ENCODE results near the gene C19orf33. TPM values are rescaled to one million over a fixed set of nuclear protein-coding genes. Genes with fewer than 3 reads are reported as not detected.

The C19orf33 gene
- total and polyA plus RNA-seq, 2 of the 8 experiments (the other 6 are each of a cell fraction or from before 2014, with no cell fraction given): 6.0 to 36.0 TPM

DNA sequence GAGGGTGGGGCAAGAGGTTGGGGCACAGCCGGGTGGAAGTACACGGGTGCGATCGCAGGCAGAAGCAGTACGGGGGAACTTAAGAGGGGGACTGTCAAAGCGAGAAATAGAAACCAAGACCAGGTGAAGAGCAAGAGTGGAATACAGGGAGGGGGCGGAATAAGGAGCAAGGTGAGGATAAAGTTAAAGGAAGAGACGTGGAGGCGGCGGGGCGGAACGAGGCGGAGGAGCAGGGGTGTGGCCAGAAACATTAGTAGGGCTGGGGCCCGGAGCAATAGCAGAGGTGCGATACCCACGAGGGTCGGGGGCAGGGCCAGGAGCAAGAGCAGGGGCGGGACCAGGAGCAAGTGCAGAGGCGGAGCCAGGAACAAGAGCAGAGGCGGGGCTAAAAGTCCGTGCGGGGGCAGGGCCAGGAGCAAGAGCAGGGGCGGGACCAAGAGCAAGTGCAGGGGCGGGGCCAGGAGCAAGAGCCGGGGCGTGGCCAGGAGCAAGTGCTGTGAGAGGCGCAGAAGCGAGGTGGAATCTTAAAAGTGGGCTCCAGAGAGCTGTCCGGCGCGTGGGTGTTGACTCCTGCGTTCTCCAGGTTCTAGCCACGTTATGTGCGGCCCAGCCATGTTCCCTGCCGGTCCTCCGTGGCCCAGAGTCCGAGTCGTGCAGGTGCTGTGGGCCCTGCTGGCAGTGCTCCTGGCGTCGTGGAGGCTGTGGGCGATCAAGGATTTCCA is 32.7 kb downstream of the C19orf33 start (continued):
- TF ChIP-seq, protein P1, sequence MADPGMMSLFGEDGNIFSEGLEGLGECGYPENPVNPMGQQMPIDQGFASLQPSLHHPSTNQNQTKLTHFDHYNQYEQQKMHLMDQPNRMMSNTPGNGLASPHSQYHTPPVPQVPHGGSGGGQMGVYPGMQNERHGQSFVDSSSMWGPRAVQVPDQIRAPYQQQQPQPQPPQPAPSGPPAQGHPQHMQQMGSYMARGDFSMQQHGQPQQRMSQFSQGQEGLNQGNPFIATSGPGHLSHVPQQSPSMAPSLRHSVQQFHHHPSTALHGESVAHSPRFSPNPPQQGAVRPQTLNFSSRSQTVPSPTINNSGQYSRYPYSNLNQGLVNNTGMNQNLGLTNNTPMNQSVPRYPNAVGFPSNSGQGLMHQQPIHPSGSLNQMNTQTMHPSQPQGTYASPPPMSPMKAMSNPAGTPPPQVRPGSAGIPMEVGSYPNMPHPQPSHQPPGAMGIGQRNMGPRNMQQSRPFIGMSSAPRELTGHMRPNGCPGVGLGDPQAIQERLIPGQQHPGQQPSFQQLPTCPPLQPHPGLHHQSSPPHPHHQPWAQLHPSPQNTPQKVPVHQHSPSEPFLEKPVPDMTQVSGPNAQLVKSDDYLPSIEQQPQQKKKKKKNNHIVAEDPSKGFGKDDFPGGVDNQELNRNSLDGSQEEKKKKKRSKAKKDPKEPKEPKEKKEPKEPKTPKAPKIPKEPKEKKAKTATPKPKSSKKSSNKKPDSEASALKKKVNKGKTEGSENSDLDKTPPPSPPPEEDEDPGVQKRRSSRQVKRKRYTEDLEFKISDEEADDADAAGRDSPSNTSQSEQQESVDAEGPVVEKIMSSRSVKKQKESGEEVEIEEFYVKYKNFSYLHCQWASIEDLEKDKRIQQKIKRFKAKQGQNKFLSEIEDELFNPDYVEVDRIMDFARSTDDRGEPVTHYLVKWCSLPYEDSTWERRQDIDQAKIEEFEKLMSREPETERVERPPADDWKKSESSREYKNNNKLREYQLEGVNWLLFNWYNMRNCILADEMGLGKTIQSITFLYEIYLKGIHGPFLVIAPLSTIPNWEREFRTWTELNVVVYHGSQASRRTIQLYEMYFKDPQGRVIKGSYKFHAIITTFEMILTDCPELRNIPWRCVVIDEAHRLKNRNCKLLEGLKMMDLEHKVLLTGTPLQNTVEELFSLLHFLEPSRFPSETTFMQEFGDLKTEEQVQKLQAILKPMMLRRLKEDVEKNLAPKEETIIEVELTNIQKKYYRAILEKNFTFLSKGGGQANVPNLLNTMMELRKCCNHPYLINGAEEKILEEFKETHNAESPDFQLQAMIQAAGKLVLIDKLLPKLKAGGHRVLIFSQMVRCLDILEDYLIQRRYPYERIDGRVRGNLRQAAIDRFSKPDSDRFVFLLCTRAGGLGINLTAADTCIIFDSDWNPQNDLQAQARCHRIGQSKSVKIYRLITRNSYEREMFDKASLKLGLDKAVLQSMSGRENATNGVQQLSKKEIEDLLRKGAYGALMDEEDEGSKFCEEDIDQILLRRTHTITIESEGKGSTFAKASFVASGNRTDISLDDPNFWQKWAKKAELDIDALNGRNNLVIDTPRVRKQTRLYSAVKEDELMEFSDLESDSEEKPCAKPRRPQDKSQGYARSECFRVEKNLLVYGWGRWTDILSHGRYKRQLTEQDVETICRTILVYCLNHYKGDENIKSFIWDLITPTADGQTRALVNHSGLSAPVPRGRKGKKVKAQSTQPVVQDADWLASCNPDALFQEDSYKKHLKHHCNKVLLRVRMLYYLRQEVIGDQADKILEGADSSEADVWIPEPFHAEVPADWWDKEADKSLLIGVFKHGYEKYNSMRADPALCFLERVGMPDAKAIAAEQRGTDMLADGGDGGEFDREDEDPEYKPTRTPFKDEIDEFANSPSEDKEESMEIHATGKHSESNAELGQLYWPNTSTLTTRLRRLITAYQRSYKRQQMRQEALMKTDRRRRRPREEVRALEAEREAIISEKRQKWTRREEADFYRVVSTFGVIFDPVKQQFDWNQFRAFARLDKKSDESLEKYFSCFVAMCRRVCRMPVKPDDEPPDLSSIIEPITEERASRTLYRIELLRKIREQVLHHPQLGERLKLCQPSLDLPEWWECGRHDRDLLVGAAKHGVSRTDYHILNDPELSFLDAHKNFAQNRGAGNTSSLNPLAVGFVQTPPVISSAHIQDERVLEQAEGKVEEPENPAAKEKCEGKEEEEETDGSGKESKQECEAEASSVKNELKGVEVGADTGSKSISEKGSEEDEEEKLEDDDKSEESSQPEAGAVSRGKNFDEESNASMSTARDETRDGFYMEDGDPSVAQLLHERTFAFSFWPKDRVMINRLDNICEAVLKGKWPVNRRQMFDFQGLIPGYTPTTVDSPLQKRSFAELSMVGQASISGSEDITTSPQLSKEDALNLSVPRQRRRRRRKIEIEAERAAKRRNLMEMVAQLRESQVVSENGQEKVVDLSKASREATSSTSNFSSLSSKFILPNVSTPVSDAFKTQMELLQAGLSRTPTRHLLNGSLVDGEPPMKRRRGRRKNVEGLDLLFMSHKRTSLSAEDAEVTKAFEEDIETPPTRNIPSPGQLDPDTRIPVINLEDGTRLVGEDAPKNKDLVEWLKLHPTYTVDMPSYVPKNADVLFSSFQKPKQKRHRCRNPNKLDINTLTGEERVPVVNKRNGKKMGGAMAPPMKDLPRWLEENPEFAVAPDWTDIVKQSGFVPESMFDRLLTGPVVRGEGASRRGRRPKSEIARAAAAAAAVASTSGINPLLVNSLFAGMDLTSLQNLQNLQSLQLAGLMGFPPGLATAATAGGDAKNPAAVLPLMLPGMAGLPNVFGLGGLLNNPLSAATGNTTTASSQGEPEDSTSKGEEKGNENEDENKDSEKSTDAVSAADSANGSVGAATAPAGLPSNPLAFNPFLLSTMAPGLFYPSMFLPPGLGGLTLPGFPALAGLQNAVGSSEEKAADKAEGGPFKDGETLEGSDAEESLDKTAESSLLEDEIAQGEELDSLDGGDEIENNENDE (IDR thresholded peaks at IDR 0.05; ENCODE audit: insufficient replicate concordance, low read length): no peak
- no peak for TF ChIP-seq POLR2AphosphoS5 (IDR thresholded peaks at IDR 0.05; ENCODE audit: low read depth, low read length)
- no peak for TF ChIP-seq TAF7 (optimal IDR thresholded peaks at IDR 0.05; ENCODE audit: borderline replicate concordance, low read depth, low read length)
- no peak for TF ChIP-seq RFX5 (IDR thresholded peaks at IDR 0.05; ENCODE audit: borderline replicate concordance, low read depth, low read length)
- TF ChIP-seq TEAD4 (IDR thresholded peaks at IDR 0.05; ENCODE audit: low read depth, low read length): no peak
- no peak for TF ChIP-seq JUND (IDR thresholded peaks at IDR 0.05; ENCODE audit: low read length)
- TF ChIP-seq EP300 (IDR thresholded peaks at IDR 0.05; ENCODE audit: borderline replicate concordance in 1 of 2, low read depth in 2 of 2, low read length in 2 of 2): no peak
- no peak for TF ChIP-seq ASH2L (IDR thresholded peaks at IDR 0.05; ENCODE audit: low read length)
- no peak for TF ChIP-seq TAF1 (IDR thresholded peaks at IDR 0.05; ENCODE audit: low read depth, low read length)
- TF ChIP-seq CEBPB (IDR thresholded peaks at IDR 0.05; ENCODE audit: low read depth, low read length): no peak
- no peak for TF ChIP-seq EGR1 (IDR thresholded peaks at IDR 0.05; ENCODE audit: borderline replicate concordance, low read depth, low read length)
- TF ChIP-seq TBP (IDR thresholded peaks at IDR 0.05; ENCODE audit: low read depth, low read length): no peak

All from H1 (cell line).